Panc1 (cell line): ENCODE measurements around the gene FBF1.

Experiments
- CTCF ChIP-seq: fragments of 450-650 bp; IDR thresholded peaks from 2 replicates; pipeline ENCODE4 v1.5.1; 2017; ENCODE audit warnings: mild to moderate bottlenecking
- POLR2AphosphoS5 ChIP-seq: IDR thresholded peaks from 2 replicates; pipeline ENCODE4 v1.6.1; 2012; ENCODE audit warnings: mild to moderate bottlenecking, low read depth, low read length, moderate library complexity
- REST ChIP-seq, 2 experiments: IDR thresholded peaks; 2 replicates each; pipeline ENCODE4 v1.6.1; 2011 to 2012; ENCODE audit warnings: low read depth in 2 of 2, control low read depth in 1 of 2, low read length in 1 of 2, mild to moderate bottlenecking in 1 of 2, moderate library complexity in 1 of 2; ENCODE audit not compliant: insufficient read depth in 1 of 2
- SIN3A ChIP-seq: IDR thresholded peaks from 2 replicates; pipeline ENCODE4 v1.6.1; 2012; ENCODE audit warnings: low read depth, mild to moderate bottlenecking, low read length, moderate library complexity, borderline replicate concordance; ENCODE audit not compliant: insufficient read depth

- TF ChIP-seq POLR2AphosphoS5: peak; percentile 80
- no peak for TF ChIP-seq CTCF
- TF ChIP-seq REST (IDR thresholded peaks at IDR 0.05; ENCODE audit: insufficient read depth in 1 of 2, low read depth in 2 of 2, low read length in 1 of 2): no peak
- peak; percentile 83 for TF ChIP-seq SIN3A
Observed at GRCh38 chr17:75878174-75878998, 62.5 kb downstream of the FBF1 start, which contains the start of gene TRIM47.
